WI38 (cell line): ENCODE measurements around the gene C5.
A peak's percentile ranks its signal among the peaks of the same experiment; 100 is the strongest.

Source experiments
- H3K4me3 ChIP-seq: 2 replicates; pipeline ENCODE4 v1.5.1; 2011; ENCODE audit warnings: low read depth, mild to moderate bottlenecking, control low read depth, low read length
- TF ChIP-seq, protein P1 (sequence below): IDR thresholded peaks from 2 replicates; pipeline ENCODE4 v1.5.1; 2012; ENCODE audit warnings: low read depth, mild to moderate bottlenecking, control low read depth, low read length

C5 gene

DNA sequence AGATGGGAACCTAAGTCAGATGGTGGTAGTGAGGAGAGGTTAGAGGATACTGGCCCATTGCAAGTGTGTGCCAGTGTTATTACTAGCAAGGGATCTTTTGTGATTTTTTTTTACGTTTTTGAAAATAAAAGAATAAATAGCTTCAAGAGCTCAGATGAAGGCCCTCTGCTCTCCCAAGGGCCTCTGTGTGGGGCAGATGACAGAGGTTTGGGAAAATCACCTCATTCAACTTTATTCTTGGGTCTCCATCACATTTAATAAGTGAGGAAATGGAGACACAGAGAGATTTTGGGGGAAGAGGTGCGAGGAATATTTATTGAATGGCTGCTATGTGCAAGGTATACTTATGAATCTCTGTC, 113.3 kb downstream of the C5 start:
- no peak overlapping the region for H3K4me3 ChIP-seq

DNA sequence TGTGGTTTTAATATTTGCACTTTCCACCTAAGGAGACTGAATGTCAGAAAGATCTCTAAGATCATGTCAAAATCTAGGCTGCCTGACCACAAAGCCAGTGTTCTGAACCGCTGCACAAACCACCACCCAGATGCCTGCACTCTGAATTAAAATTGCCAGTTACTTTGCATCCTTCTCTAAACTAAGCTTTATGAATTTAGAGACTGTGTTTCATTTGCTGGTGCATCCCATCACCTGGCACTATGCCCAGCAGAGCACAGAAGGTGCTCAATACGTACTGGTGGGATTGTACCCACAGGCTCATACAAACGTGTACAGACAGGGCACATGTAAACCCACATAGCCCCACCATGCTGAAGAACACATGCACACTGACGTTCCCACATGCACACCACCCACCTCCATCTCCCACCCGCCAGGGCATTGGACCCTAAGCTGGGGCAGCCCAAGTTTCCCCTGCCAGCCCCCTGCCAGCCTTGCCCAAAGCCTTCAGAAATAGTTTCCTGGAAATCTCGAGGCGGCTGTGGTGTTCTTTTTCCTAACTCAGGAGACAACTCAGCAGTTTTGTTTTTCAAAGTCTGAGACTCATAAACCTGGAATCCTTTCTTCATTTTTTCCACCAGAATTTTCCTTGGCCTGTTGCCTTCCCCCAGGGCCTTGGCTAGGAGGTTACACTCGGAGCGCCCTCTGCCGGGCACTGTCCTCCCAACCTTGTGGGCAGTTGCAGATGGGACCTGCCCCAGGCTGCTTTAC, 113.9 kb downstream of the C5 start:
- TF ChIP-seq, protein P1, sequence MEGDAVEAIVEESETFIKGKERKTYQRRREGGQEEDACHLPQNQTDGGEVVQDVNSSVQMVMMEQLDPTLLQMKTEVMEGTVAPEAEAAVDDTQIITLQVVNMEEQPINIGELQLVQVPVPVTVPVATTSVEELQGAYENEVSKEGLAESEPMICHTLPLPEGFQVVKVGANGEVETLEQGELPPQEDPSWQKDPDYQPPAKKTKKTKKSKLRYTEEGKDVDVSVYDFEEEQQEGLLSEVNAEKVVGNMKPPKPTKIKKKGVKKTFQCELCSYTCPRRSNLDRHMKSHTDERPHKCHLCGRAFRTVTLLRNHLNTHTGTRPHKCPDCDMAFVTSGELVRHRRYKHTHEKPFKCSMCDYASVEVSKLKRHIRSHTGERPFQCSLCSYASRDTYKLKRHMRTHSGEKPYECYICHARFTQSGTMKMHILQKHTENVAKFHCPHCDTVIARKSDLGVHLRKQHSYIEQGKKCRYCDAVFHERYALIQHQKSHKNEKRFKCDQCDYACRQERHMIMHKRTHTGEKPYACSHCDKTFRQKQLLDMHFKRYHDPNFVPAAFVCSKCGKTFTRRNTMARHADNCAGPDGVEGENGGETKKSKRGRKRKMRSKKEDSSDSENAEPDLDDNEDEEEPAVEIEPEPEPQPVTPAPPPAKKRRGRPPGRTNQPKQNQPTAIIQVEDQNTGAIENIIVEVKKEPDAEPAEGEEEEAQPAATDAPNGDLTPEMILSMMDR: peak; percentile 92
- H3K4me3 ChIP-seq: peak overlapping the region; percentile 54

More for the DNA sequence above, 113.3 kb downstream of the C5 start:
- TF ChIP-seq, protein P1: no peak

DNA sequence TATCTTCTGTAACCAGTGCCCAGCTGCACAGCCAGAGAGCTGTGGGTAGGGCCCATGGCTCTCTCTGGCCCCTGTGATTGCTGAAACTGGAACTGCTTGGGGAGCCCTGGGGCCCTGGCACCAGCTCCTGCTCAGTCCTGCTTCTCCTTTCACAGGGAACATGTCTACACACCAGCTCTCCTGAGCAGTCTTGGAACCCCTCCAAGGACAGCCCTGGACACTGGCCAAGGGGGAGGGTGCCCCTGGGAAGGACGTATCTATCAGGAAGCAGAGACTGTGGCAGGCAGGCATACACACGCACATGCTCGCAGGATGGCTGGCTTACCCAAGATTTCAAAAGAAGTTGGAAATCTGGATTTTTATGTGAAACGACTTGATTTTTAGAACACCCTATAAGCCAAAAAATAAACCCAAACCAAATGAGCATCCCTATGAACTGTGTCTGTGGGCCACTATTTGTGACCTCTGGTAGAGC, 114.7 kb downstream of the C5 start:
- no peak overlapping the region for H3K4me3 ChIP-seq
- TF ChIP-seq, protein P1: no peak

DNA sequence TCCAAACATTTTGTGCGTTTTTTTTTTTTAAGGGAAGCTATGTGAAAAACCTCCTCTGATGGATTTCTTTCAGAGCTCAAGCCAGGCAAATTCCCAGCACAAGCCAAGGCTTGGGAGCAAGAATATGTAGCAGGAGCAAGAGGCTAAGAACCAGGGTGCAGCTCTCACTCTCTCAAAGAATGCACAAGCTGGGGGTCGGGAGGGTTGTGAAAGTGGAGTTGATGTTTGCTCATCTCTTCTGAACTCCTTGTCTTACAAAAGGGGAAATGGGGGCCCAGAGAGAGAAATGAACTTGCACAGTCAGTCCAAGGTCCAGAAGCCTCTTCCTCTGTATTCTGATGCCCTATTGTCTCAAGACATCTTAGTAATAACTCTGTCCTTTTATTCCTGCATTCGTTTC, 115.8 kb downstream of the C5 start:
- TF ChIP-seq, protein P1: no peak
- no peak overlapping the region for H3K4me3 ChIP-seq

DNA sequence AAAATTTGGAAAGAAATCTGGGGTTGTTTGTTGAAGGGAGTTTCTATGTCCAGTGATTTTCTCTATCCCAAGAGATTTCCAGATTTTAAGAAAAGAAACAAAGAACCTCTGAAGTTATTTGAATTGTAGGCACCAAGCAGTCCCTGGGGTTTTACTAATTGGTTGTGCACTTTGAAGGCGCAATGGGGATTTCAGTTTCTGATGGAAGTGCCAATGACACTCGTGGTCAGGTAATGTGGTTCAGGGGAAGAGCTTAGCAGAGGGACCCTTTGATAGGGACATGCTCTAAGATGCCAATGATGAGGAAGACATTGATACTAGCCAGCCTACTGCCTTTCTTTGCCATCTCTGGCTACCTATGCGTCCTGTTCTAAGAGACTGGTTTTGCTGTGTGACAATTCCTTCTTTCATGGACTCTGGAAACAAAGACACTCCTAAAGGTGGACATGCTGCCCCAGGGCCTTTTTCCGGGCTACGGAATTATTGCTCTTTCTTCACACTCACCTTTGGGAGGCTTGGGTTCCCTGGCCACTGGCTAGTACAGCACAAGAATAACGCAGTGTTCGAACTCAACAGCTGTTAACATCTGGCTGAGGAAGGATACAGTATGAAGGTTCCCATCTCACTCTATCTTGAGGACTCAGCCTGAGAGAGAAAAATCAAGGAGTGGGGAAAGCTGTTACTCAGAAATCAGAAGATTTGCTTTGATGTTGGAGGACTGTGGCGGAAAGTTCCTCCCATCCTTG, 116.6 kb downstream of the C5 start:
- no peak overlapping the region for H3K4me3 ChIP-seq

DNA sequence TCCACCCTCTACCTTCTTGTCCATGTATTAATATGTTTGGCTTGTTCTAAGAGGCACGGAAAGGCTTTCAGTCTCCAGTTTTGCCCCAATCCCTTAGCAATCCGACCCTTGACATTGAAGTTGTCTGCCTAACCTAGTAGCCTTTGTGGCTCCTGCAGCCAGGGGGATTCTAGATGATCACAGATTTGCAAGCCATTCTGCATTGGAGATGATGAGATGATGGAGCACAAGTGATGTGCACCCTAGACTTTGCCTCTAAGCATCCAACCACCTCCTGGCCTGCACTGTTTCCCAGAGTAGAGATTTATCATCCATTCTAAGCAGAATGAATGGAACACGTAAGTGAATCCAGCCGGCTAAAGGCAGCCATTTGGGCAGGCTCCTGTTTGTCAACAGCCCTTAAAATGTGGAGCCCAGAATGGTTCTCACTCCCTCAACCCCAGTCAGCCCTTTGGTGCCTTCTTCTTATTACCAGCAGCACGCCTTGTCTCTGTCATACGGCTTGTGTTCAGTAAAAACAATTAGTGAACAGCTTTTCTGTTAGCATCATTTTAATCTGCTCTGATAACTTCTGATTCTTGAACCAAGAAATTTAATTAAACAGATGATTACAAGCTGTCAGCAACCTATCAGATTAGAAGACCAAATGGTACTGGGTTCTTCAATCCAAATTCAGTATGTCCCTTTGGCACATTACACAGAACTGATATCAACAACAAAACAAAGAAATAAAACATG, 117.8 kb downstream of the C5 start:
- no peak overlapping the region for H3K4me3 ChIP-seq
- TF ChIP-seq, protein P1: no peak

More for the DNA sequence above, 116.6 kb downstream of the C5 start:
- TF ChIP-seq, protein P1: no peak
